Aorta (tissue), 5 donors: Measurements from ENCODE around the gene SEPTIN5. TPM values are rescaled to one million over a fixed set of nuclear protein-coding genes. Genes with fewer than 3 reads are reported as not detected.
A peak's percentile ranks its signal among the peaks of the same experiment; 100 is the strongest.

Experiments
- ATAC-seq: fragments of 200-7000 bp; cut with Tn5 transposase; one replicate; pipeline ENCODE4 v1.9.1; 2022; ENCODE audit warnings: moderate library complexity; ENCODE audit not compliant: low FRiP score
- DNase-seq, 2 donors: peaks; one replicate each; pipeline ENCODE4 v3.0.0-alpha.2; 2020
- H3K27ac ChIP-seq, 2 donors: one replicate each; pipeline ENCODE4 v1.5.1; 2013; ENCODE audit warnings: low read length in 2 of 2, mild to moderate bottlenecking in 2 of 2, moderate library complexity in 2 of 2, control low read depth in 1 of 2, inconsistent platforms in 1 of 2, low read depth in 1 of 2
- H3K27me3 ChIP-seq, 2 donors: one replicate each; pipeline ENCODE4 v1.6.1; 2013; ENCODE audit warnings: control low read depth in 1 of 2, low read length in 1 of 2, mild to moderate bottlenecking in 1 of 2, moderate library complexity in 1 of 2; ENCODE audit not compliant: insufficient read depth in 2 of 2, control insufficient read depth in 1 of 2
- H3K36me3 ChIP-seq, 2 donors: one replicate each; pipeline ENCODE4 v1.6.1; 2013; ENCODE audit warnings: control low read depth in 1 of 2, low read length in 1 of 2, mild to moderate bottlenecking in 1 of 2; ENCODE audit not compliant: insufficient read depth in 2 of 2, control insufficient read depth in 1 of 2
- H3K4me1 ChIP-seq, 2 donors: one replicate each; pipeline ENCODE4 v1.6.1; 2013; ENCODE audit warnings: low read length in 2 of 2, control low read depth in 1 of 2, mild to moderate bottlenecking in 1 of 2, moderate library complexity in 1 of 2; ENCODE audit not compliant: insufficient read depth in 2 of 2, control insufficient read depth in 1 of 2
- H3K4me3 ChIP-seq, 2 donors: one replicate each; pipeline ENCODE4 v1.5.1; 2013; ENCODE audit warnings: low read length in 2 of 2, control low read depth in 1 of 2, mild to moderate bottlenecking in 1 of 2
- H3K9me3 ChIP-seq: one replicate; pipeline ENCODE4 v1.6.1; 2013; ENCODE audit warnings: mild to moderate bottlenecking, low read length; ENCODE audit not compliant: control insufficient read depth
- WGBS, 2 donors: extraction: QIAGEN DNeasy Blood & Tissue Kit; methylation state at CpG; one replicate each; pipeline ENCODE4 v1.1.7; 2013; 5-methylcytosine and 5-hydroxymethylcytosine counted together
- intact Hi-C, 2 donors: fragments of 100-400 bp; cut with DNase I; formaldehyde crosslinking; loops; one replicate each; pipeline versions ENCODE4 v1.14.2 to v1.15.0; 2022
- polyA plus RNA-seq, 2 donors: library from polyadenylated mRNA; stranded (reverse); fragments of 200-250 nt; gene quantifications; one replicate each; pipeline ENCODE4 v1.2.3, GENCODE V29; 2013
- total RNA-seq, 2 donors: library from RNA; stranded (reverse); fragmentation: NEBNext Ultra II Directional; extraction: Animal tissue kit (Norgen Biotek cat#: 25700); gene quantifications; one replicate each; pipeline ENCODE4 v1.2.1, GENCODE V29; 2021
- donor health status: healthy with polysubstance abuse.
- donor health status: Bipolar disorder and iron deficiency.
- donor health status: DM: no; HTN: no; CAD: no.
- donor health status: DM: no; HTN: no; CAD: no.
- donor health status: DM: yes; HTN: yes; CAD: no.

The SEPTIN5 gene
- total and polyA plus RNA-seq, 4 donors, result 26.9 to 63.3 (median 37.0) TPM

GRCh38 chr22:19716041-19716828, 1.9 kb downstream of the SEPTIN5 start:
- DNase-seq, result no peak
- Histone ChIP-seq H3K9me3 (no peaks in the 10 kb centered on the region), H3K27ac (no peak overlapping the region), H3K4me1 (no peaks in the 10 kb centered on the region), H3K36me3 (no peaks in the 10 kb centered on the region), H3K4me3 (no peak overlapping the region), H3K27me3 (no peaks in the 10 kb centered on the region)
- intact Hi-C loops, result loop anchor here in 1 of 2 donors (2.0 to 10.0 kb wide), 2 partner anchors 37 to 241 kb away; partner anchors contain the start of genes CDC45 and UFD1
- no peak for ATAC-seq
- 65 to 72% methylated on average over 11 of the region's 11 CpGs for WGBS, 2 donors

GRCh38 chr22:19716829-19717105, 2.5 kb downstream of the SEPTIN5 start:
- H3K36me3 ChIP-seq, result no peaks in the 10 kb centered on the region
- no peak overlapping the region for H3K27ac ChIP-seq
- H3K27me3 ChIP-seq, result no peaks in the 10 kb centered on the region
- no peaks in the 10 kb centered on the region for H3K4me1 ChIP-seq
- ATAC-seq, result no peak
- H3K9me3 ChIP-seq, result no peaks in the 10 kb centered on the region
- DNase-seq, result no peak
- intact Hi-C loops, result loop anchor here in 1 of 2 donors (2.0 to 10.0 kb wide), 2 partner anchors 38 to 242 kb away; partner anchors contain the start of genes CDC45 and UFD1
- no peak overlapping the region for H3K4me3 ChIP-seq
- WGBS, 2 donors, result 85 to 91% methylated on average over 1 of the region's 1 CpG

GRCh38 chr22:19717181-19717580, 2.9 kb downstream of the SEPTIN5 start:
- H3K27me3 ChIP-seq, result no peaks in the 10 kb centered on the region
- no peak overlapping the region for H3K27ac ChIP-seq
- intact Hi-C loops, result loop anchor here in 1 of 2 donors (2.0 to 10.0 kb wide), 2 partner anchors 38 to 242 kb away; partner anchors contain the start of genes CDC45 and UFD1
- DNase-seq, result no peak
- H3K9me3 ChIP-seq, result no peaks in the 10 kb centered on the region
- no peak overlapping the region for H3K4me3 ChIP-seq
- 82 to 87% methylated on average over 9 of the region's 9 CpGs for WGBS, 2 donors
- ATAC-seq, result no peak
- no peaks in the 10 kb centered on the region for H3K36me3 ChIP-seq
- H3K4me1 ChIP-seq, result no peaks in the 10 kb centered on the region

- intact Hi-C loops, result loop anchor here in 1 of 2 donors (2.0 to 10.0 kb wide), 2 partner anchors 39 to 243 kb away; partner anchors contain the start of genes CDC45 and UFD1
- ATAC-seq (peak; percentile 89), DNase-seq (peak; percentile 85 to 95)
- Histone ChIP-seq H3K4me3 (peak overlapping the region; percentile 45 to 55), H3K9me3 (no peaks in the 10 kb centered on the region), H3K27me3 (no peaks in the 10 kb centered on the region), H3K27ac (no peak overlapping the region), H3K4me1 (no peaks in the 10 kb centered on the region), H3K36me3 (no peaks in the 10 kb centered on the region)
- 4% methylated on average over 85 to 96 of the region's 96 CpGs for WGBS, 2 donors
These were observed 3.6 kb downstream of the SEPTIN5 start for GRCh38 chr22:19717691-19718455.

- no peaks in the 10 kb centered on the region for H3K27me3 ChIP-seq
- H3K9me3 ChIP-seq, result no peaks in the 10 kb centered on the region
- intact Hi-C loops, result loop anchor here in 1 of 2 donors (10.0 kb wide), 1 partner anchor 244 kb away; the partner anchor contains the start of genes CDC45 and UFD1
- peak overlapping the region in 1 of 2 donors; percentile 15 for H3K27ac ChIP-seq
- no peak for DNase-seq
- 0% methylated on average over 44 to 70 of the region's 70 CpGs for WGBS, 2 donors
- no peaks in the 10 kb centered on the region for H3K4me1 ChIP-seq
- no peak for ATAC-seq
- peak overlapping the region; percentile 45 to 55 for H3K4me3 ChIP-seq
- no peaks in the 10 kb centered on the region for H3K36me3 ChIP-seq
These were observed 4.2 kb downstream of the SEPTIN5 start for GRCh38 chr22:19718456-19719049.

GRCh38 chr22:19719050-19719482, 4.8 kb downstream of the SEPTIN5 start:
- WGBS, 2 donors, result 2% methylated on average over 27 to 31 of the region's 31 CpGs
- Histone ChIP-seq H3K9me3 (no peaks in the 10 kb centered on the region), H3K36me3 (no peaks in the 10 kb centered on the region), H3K27ac (no peak overlapping the region), H3K4me3 (peak overlapping the region; percentile 45 to 55), H3K4me1 (no peaks in the 10 kb centered on the region), H3K27me3 (no peaks in the 10 kb centered on the region)
- ATAC-seq (no peak), DNase-seq (peak in 1 of 2 donors; percentile 85)
- intact Hi-C loops, result loop anchor here in 1 of 2 donors (10.0 kb wide), 1 partner anchor 244 kb away; the partner anchor contains the start of genes CDC45 and UFD1

GRCh38 chr22:19719488-19720021, 5.3 kb downstream of the SEPTIN5 start:
- H3K4me1 ChIP-seq, result no peaks in the 10 kb centered on the region
- intact Hi-C loops, result loop anchor here in 1 of 2 donors (10.0 kb wide), 1 partner anchor 245 kb away; the partner anchor contains the start of genes CDC45 and UFD1

GRCh38 chr22:19720150-19720827, 6.0 kb downstream of the SEPTIN5 start:
- intact Hi-C loops, result no loop called here
- H3K27ac ChIP-seq, result no peak overlapping the region
- WGBS, 2 donors, result 81 to 88% methylated on average over 26 of the region's 26 CpGs
- H3K27me3 ChIP-seq, result no peaks in the 10 kb centered on the region
- H3K4me3 ChIP-seq, result no peak overlapping the region
- H3K36me3 ChIP-seq, result no peaks in the 10 kb centered on the region
- no peaks in the 10 kb centered on the region for H3K9me3 ChIP-seq
- no peaks in the 10 kb centered on the region for H3K4me1 ChIP-seq
- DNase-seq, result no peak
- ATAC-seq, result no peak

More at GRCh38 chr22:19719488-19720021, 5.3 kb downstream of the SEPTIN5 start:
- Histone ChIP-seq H3K36me3 (no peaks in the 10 kb centered on the region), H3K27me3 (no peaks in the 10 kb centered on the region), H3K27ac (no peak overlapping the region), H3K4me3 (peak overlapping the region in 1 of 2 donors; percentile 45), H3K9me3 (no peaks in the 10 kb centered on the region)
- ATAC-seq (no peak), DNase-seq (no peak)
- WGBS, 2 donors, result 42 to 47% methylated on average over 12 of the region's 12 CpGs
